Ishikawa (cell line): ENCODE results near the gene NHSL2.

Experiments used
- CEBPB ChIP-seq: IDR thresholded peaks from 2 replicates; pipeline ENCODE4 v1.6.1; 2012
- CREB1 ChIP-seq: IDR thresholded peaks from 2 replicates; pipeline ENCODE4 v1.6.1; 2012; ENCODE audit warnings: low read depth
- EGR1 ChIP-seq: IDR thresholded peaks from 2 replicates; pipeline ENCODE4 v1.6.1; 2012
- EP300 ChIP-seq: IDR thresholded peaks from 2 replicates; pipeline ENCODE4 v1.6.1; 2012; ENCODE audit warnings: borderline replicate concordance
- FOXM1 ChIP-seq: IDR thresholded peaks from 2 replicates; pipeline ENCODE4 v1.6.1; 2012; ENCODE audit warnings: low read depth, borderline replicate concordance
- NFIC ChIP-seq: IDR thresholded peaks from 2 replicates; pipeline ENCODE4 v1.6.1; 2012
- RAD21 ChIP-seq: IDR thresholded peaks from 2 replicates; pipeline ENCODE4 v1.6.1; 2012; ENCODE audit warnings: low read depth
- TAF1 ChIP-seq: IDR thresholded peaks from 2 replicates; pipeline ENCODE4 v1.6.1; 2012; ENCODE audit warnings: low read depth, mild to moderate bottlenecking
- TCF12 ChIP-seq: IDR thresholded peaks from 2 replicates; pipeline ENCODE4 v1.6.1; 2012; ENCODE audit warnings: low read depth
- TEAD4 ChIP-seq: IDR thresholded peaks from 2 replicates; pipeline ENCODE4 v1.6.1; 2012
- YY1 ChIP-seq: IDR thresholded peaks from 2 replicates; pipeline ENCODE4 v1.6.1; 2012; ENCODE audit warnings: low read depth
- ZBTB7A ChIP-seq: IDR thresholded peaks from 2 replicates; pipeline ENCODE4 v1.6.1; 2012; ENCODE audit warnings: low read depth
- TF ChIP-seq, protein P1 (sequence below): IDR thresholded peaks from 2 replicates; pipeline ENCODE4 v1.6.1; 2012
- TF ChIP-seq, protein P2 (sequence below): IDR thresholded peaks from 2 replicates; pipeline ENCODE4 v1.6.1; 2012
- TF ChIP-seq, protein P3 (sequence below): IDR thresholded peaks from 2 replicates; pipeline ENCODE4 v1.6.1; 2012; ENCODE audit warnings: low read depth, mild to moderate bottlenecking

The NHSL2 gene

DNA sequence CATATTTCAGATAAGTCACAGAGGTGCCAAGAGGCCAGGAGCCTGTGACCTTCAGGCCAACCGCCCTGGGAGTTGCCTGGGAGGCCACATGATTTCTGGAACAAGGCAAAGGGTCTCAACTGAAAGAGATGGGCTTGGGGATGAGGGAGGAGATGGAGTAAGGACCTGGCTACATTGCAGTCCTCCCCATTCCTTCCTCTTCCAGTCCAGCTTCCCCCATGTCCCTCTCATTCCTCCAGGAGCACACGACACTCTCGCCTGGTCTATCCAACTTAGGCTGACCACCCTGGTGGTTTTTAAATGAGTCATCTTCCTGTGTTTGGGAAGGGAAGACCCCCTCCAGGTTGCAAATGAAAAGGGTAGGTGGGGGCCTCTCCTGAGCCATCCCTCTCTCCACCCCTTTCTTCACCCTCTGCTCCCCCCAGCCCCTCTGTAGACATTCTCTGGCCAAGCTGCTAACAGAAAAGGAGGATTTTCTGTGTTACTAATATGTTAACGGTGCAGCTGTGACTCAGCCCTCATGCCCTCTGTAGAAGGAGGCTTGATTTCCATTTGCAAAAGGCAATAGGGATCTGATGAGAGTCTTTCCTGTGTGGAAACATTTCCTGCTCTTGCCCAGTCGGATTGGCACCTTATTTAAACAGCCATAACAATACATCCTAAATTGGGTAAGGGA, 141.9 kb downstream of the NHSL2 start:
- TF ChIP-seq TAF1 (no peak), TEAD4 (no peak), EGR1 (no peak), NFIC (no peak), FOXM1 (no peak), TCF12 (no peak), CREB1 (no peak), ZBTB7A (no peak)
- TF ChIP-seq, protein P1, sequence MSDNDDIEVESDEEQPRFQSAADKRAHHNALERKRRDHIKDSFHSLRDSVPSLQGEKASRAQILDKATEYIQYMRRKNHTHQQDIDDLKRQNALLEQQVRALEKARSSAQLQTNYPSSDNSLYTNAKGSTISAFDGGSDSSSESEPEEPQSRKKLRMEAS: no peak
- TF ChIP-seq, protein P2, sequence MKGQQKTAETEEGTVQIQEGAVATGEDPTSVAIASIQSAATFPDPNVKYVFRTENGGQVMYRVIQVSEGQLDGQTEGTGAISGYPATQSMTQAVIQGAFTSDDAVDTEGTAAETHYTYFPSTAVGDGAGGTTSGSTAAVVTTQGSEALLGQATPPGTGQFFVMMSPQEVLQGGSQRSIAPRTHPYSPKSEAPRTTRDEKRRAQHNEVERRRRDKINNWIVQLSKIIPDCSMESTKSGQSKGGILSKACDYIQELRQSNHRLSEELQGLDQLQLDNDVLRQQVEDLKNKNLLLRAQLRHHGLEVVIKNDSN: no peak

DNA sequence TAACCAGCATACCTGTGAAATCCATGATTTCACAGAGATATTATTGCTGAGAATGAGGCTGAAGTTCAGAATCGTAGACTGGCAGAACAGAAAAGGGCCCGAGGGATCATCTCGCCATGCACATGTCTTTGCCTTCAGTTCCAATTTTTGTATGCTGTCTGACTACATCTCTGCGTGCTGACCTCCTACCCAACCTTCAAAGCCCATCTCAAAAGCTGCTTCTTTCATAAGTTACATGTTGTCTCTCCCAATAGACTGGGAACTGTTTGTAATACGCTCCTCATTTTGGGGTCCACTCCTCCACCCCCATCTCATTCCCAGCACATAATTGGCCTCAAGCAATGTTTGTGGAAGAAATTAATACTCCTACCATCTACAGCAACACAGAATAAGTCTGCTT, 142.9 kb downstream of the NHSL2 start:
- TF ChIP-seq RAD21 (no peak), TEAD4 (no peak), ZBTB7A (no peak), CREB1 (no peak), NFIC (no peak), CEBPB (no peak), TAF1 (no peak), YY1 (no peak)
- TF ChIP-seq, protein P1: no peak
- TF ChIP-seq, protein P3, sequence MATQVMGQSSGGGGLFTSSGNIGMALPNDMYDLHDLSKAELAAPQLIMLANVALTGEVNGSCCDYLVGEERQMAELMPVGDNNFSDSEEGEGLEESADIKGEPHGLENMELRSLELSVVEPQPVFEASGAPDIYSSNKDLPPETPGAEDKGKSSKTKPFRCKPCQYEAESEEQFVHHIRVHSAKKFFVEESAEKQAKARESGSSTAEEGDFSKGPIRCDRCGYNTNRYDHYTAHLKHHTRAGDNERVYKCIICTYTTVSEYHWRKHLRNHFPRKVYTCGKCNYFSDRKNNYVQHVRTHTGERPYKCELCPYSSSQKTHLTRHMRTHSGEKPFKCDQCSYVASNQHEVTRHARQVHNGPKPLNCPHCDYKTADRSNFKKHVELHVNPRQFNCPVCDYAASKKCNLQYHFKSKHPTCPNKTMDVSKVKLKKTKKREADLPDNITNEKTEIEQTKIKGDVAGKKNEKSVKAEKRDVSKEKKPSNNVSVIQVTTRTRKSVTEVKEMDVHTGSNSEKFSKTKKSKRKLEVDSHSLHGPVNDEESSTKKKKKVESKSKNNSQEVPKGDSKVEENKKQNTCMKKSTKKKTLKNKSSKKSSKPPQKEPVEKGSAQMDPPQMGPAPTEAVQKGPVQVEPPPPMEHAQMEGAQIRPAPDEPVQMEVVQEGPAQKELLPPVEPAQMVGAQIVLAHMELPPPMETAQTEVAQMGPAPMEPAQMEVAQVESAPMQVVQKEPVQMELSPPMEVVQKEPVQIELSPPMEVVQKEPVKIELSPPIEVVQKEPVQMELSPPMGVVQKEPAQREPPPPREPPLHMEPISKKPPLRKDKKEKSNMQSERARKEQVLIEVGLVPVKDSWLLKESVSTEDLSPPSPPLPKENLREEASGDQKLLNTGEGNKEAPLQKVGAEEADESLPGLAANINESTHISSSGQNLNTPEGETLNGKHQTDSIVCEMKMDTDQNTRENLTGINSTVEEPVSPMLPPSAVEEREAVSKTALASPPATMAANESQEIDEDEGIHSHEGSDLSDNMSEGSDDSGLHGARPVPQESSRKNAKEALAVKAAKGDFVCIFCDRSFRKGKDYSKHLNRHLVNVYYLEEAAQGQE: no peak

DNA sequence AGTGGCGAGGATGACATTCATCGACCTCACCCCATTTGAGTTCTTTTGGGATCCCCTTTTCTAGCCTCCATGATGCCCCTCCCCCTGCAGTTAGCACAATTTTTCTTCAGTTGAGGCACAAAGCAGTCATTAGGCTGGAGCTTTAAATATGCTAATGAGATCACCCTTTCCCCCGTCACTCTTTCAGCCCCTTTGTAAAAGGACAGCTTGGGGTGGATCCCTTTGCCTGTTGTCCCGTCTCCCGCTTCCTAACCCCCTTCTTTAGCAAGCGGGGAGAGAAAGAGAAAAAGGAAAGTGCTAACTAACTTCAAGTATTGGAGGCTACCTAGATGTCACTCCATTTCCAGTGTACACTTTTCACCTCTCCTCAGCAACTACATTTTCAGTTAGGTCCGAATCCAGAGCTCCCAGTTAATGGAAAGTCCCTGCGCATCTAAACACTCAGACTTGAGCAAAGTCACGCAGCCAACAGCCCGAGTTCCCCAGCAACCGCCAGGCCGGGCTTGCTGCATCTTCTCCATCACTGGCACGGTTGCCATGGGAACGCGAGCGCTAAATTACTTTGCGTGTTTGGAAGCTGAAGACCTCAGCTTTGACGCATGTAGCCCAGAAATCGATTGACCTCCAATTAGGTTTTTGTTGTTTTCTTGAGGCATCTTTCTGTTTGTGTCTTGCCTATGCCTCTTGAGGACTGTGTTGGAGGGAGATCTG, 144.3 kb downstream of the NHSL2 start:
- TF ChIP-seq CEBPB (no peak), RAD21 (no peak), FOXM1 (no peak), CREB1 (no peak), EGR1 (no peak), EP300 (no peak), YY1 (no peak), TEAD4 (no peak), NFIC (no peak), TCF12 (no peak), TAF1 (no peak), ZBTB7A (no peak)
- TF ChIP-seq, protein P3: no peak
- TF ChIP-seq, protein P2: no peak
- TF ChIP-seq, protein P1: no peak

DNA sequence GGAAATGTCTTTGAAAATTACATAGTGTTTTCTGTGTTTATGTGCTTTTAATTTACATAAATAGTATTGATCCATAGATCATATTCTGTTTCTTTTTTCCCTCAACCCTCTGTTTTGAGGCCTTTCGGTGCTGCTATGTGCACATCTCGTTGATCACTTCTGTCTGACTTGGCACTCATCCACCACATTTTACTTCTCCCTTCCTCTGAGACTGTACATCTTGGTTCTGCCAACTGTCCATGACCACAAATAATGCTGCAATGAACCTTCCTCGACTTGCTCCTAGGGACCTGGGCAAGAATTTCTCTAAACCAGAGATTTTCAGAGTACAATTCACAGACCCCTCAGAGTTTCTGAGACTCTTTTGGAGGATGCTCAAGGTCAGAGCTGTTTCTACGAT, 146.7 kb downstream of the NHSL2 start:
- TF ChIP-seq EGR1: no peak

DNA sequence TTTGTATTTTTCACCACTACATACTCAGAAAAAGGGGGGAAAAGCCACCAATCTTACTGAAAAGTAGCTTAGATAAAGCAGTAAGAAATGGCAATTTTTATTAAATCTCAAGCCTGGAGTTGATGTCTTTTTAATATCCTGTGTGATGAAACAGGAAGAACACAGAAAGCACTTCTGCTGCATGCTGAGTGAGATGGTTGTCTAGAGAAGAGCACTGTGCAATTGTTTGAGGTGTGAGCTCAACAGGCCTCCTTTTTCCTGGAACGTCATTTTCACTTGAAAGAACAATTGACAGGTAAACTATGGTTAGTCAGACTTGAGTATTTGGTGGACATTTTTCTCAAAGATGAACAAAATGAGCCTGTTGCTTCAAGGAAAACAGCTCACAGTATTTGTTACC, 147.2 kb downstream of the NHSL2 start:
- no peak for TF ChIP-seq TEAD4
- TF ChIP-seq YY1: no peak
- TF ChIP-seq ZBTB7A: no peak
- TF ChIP-seq RAD21: no peak
- TF ChIP-seq, protein P2: no peak
- no peak for TF ChIP-seq NFIC
